PC-3 (cell line): Measurements from ENCODE around the gene TARS2. TPM values are rescaled to one million over a fixed set of nuclear protein-coding genes. Genes with fewer than 3 reads are reported as not detected.

ENCODE experiments used
- ATAC-seq: fragments of 200-7000 bp; cut with Tn5 transposase; 2 replicates; pipeline ENCODE4 v1.9.1; 2020; ENCODE audit warnings: mild to moderate bottlenecking, moderate library complexity
- Bru-seq: library from RNA; stranded (reverse); fragments of 400-500 nt; gene quantifications from one replicate; lab custom pipeline; 2021; lab: Mats Ljungman, UMichigan
- BruChase-seq, 2 experiments: library from RNA; stranded (reverse); fragments of 400-500 nt; gene quantifications; one replicate each; lab custom pipeline; 2021; lab: Mats Ljungman, UMichigan
- BruUV-seq: library from RNA; stranded (reverse); fragments of 400-500 nt; replicated peaks from 2 replicates; lab custom pipeline; 2021; lab: Mats Ljungman, UMichigan
- CTCF ChIA-PET: fragments of 300-600 bp; sonication (Branson Sonifier 250); formaldehyde crosslinking; loops from one replicate; lab custom pipeline; 2022; ENCODE audit warnings: antibody characterized with exemption; lab: Charles Lee
- POLR2A ChIA-PET: fragments of 300-600 bp; sonication (Branson Sonifier 250); formaldehyde crosslinking; loops from one replicate; lab custom pipeline; 2022; ENCODE audit warnings: antibody characterized with exemption; ENCODE audit not compliant: unreplicated experiment; lab: Charles Lee
- DNase-seq: peaks from one replicate; pipeline ENCODE4 v3.0.0-alpha.2; 2015
- H2AFZ ChIP-seq: fragments of 300-600 bp; sonication (generic); 2 replicates; pipeline ENCODE4 v1.6.0; 2016; ENCODE audit warnings: antibody characterized with exemption, low read length
- H3F3A ChIP-seq: fragments of 300-600 bp; sonication (generic); one replicate; pipeline ENCODE4 v1.6.0; 2017; ENCODE audit warnings: antibody characterized with exemption, low read length, control low read depth, mild to moderate bottlenecking; ENCODE audit not compliant: unreplicated experiment
- H3K27ac ChIP-seq: fragments of 300-600 bp; sonication (generic); 2 replicates; pipeline ENCODE4 v1.5.1; 2016; ENCODE audit warnings: mild to moderate bottlenecking, low read length
- H3K27me3 ChIP-seq: fragments of 300-600 bp; sonication (generic); 2 replicates; pipeline ENCODE4 v1.6.1; 2016; ENCODE audit warnings: low read length, mixed read lengths
- H3K36me3 ChIP-seq: fragments of 300-600 bp; sonication (generic); 2 replicates; pipeline ENCODE4 v1.6.1; 2016; ENCODE audit warnings: low read depth, mixed run types, low read length, mixed read lengths
- H3K4me1 ChIP-seq: fragments of 300-600 bp; sonication (generic); 2 replicates; pipeline ENCODE4 v1.5.1; 2016; ENCODE audit warnings: low read length; ENCODE audit not compliant: insufficient read depth
- H3K4me2 ChIP-seq: fragments of 300-600 bp; sonication (generic); 2 replicates; pipeline ENCODE4 v1.6.0; 2016; ENCODE audit warnings: low read length
- H3K4me3 ChIP-seq: fragments of 300-600 bp; sonication (generic); 2 replicates; pipeline ENCODE4 v1.5.1; 2016; ENCODE audit warnings: mild to moderate bottlenecking, low read length, mixed read lengths
- H3K79me2 ChIP-seq: fragments of 300-600 bp; sonication (generic); 2 replicates; pipeline ENCODE4 v1.6.1; 2017; ENCODE audit warnings: low read length, mixed read lengths
- H3K9ac ChIP-seq: fragments of 300-600 bp; sonication (generic); 2 replicates; pipeline ENCODE4 v1.6.0; 2016; ENCODE audit warnings: mild to moderate bottlenecking, low read length
- H3K9me2 ChIP-seq: fragments of 300-600 bp; sonication (generic); replicated peaks from 2 replicates; pipeline ENCODE4 v1.6.1; 2016; ENCODE audit warnings: mixed run types, low read length, mixed read lengths
- H3K9me3 ChIP-seq: fragments of 300-600 bp; sonication (generic); 2 replicates; pipeline ENCODE4 v1.6.1; 2016; ENCODE audit warnings: low read length, mixed read lengths
- H4K20me1 ChIP-seq: fragments of 300-600 bp; sonication (generic); 2 replicates; pipeline ENCODE4 v1.6.1; 2016; ENCODE audit warnings: low read length, mixed read lengths
- CTCF ChIP-seq: fragments of 300-600 bp; sonication (generic); conservative IDR thresholded peaks from 2 replicates; pipeline ENCODE4 v1.5.1; 2017; ENCODE audit warnings: antibody characterized with exemption, low read depth, mild to moderate bottlenecking, low read length
- EZH2 ChIP-seq: fragments of 300-600 bp; sonication (generic); IDR thresholded peaks from one replicate; pipeline ENCODE4 v1.6.1; 2017; ENCODE audit warnings: antibody characterized with exemption, mild to moderate bottlenecking, low read length; ENCODE audit not compliant: unreplicated experiment
- EZH2phosphoT487 ChIP-seq: fragments of 300-600 bp; sonication (generic); IDR thresholded peaks from 2 replicates; pipeline ENCODE4 v1.6.1; 2018; ENCODE audit warnings: mild to moderate bottlenecking, antibody characterized with exemption, low read length, borderline replicate concordance
- intact Hi-C: fragments of 100-400 bp; cut with micrococcal nuclease; formaldehyde crosslinking; loops from 2 replicates; pipeline ENCODE4 v1.9.0; 2023
- long read RNA-seq: library from polyadenylated mRNA; unstranded; transcript quantifications from one replicate; pipeline ENCODE4 v2.0.0, GENCODE V29; 2021; ENCODE audit not compliant: unreplicated experiment
- total RNA-seq: library from RNA; depleted of rRNA; stranded (reverse); fragments of >200 nt; gene quantifications from 2 replicates; pipeline ENCODE4 v1.2.3, GENCODE V29; 2014; rRNA removed

The TARS2 gene
- 56.2 and 61.6 TPM in 2 replicates for total RNA-seq
- percentile 76 among the genes with signal in this experiment for Bru-seq, nascent RNA
- BruChase-seq, experiment 1, labeled RNA remaining after a 6-hour chase = percentile 85 among the genes with signal in this experiment
- BruChase-seq, experiment 2, labeled RNA remaining after a 2-hour chase = percentile 73 among the genes with signal in this experiment
- long read RNA-seq, transcript TARS2-204 (18 exons, 2,729 nt) = major isoform, 27 of 85 reads
- long read RNA-seq, transcript TARS2-214 (16 exons, 2,162 nt) = minor isoform, 20 of 85 reads
- long read RNA-seq, partial matches to known transcripts = 22 of 85 reads
- long read RNA-seq, other reads (novel, unspliced or antisense) = 16 of 85 reads

- CTCF ChIA-PET = interaction anchor here (0.6 to 0.8 kb wide), 2 partner anchors 30 to 435 kb away, joined by 3 read pairs; no protein-coding TSS in a partner anchor
- H3K9ac ChIP-seq = peak within 1 kb of the TSS; percentile 83
These were observed at the start of gene TARS2 for GRCh38 chr1:150486966-150487762. TARS2 (plus strand) TSS chr1:150487419; CDS start chr1:150487451, 32 bp downstream.

GRCh38 chr1:150441121-150441520 is 46.1 kb upstream of the TARS2 start:
- Histone ChIP-seq H3K27me3 (no peaks in the 10 kb centered on the region), H2AFZ (no peak overlapping the region), H3K4me2 (no peak overlapping the region), H3K9ac (no peak overlapping the region), H3K9me2 (no peaks in the 10 kb centered on the region), H3K4me3 (no peak overlapping the region), H4K20me1 (no peaks in the 10 kb centered on the region), H3K9me3 (no peaks in the 10 kb centered on the region), H3K27ac (no peak overlapping the region), H3K36me3 (peaks cover 29% of the 10 kb centered on the region), H3K4me1 (no peaks in the 10 kb centered on the region), H3F3A (no peaks in the 10 kb centered on the region), H3K79me2 (no peaks in the 10 kb centered on the region)
- POLR2A ChIA-PET = no interaction called here
- ATAC-seq (no peak), DNase-seq (no peak)
- intact Hi-C loops = no loop called here
- TF ChIP-seq EZH2phosphoT487 = no peak
- no peak for TF ChIP-seq EZH2
- no peak for TF ChIP-seq CTCF
- CTCF ChIA-PET = no interaction called here
- BruUV-seq = no TSS peak

More at GRCh38 chr1:150486966-150487762, at the start of gene TARS2:
- H3K27me3 ChIP-seq = no peaks in the 10 kb centered on the region
- no peaks in the 10 kb centered on the region for H3F3A ChIP-seq
- ATAC-seq = peak; percentile 99
- peak within 1 kb of the TSS; percentile 99 for H2AFZ ChIP-seq
- peak within 1 kb of the TSS; percentile 84 for H3K4me3 ChIP-seq
- peak within 1 kb of the TSS; percentile 90 for H3K4me2 ChIP-seq
- H3K9me3 ChIP-seq = no peaks in the 10 kb centered on the region
- H3K9me2 ChIP-seq = no peaks in the 10 kb centered on the region
- no TSS peak for BruUV-seq
- POLR2A ChIA-PET = interaction anchor here (0.7 kb wide), 1 partner anchor 15 kb away, joined by 4 read pairs; no protein-coding TSS in a partner anchor
- intact Hi-C loops = loop anchor here (5.0 kb wide), 1 partner anchor 40 kb away; no protein-coding TSS in a partner anchor
- peaks cover 7% of the 10 kb centered on the region for H3K4me1 ChIP-seq
- peaks cover 10% of the 10 kb centered on the region for H3K79me2 ChIP-seq
- no peaks in the 10 kb centered on the region for H4K20me1 ChIP-seq
- peak; percentile 100 for DNase-seq
- peaks cover 20% of the 10 kb centered on the region for H3K36me3 ChIP-seq
- no peak within 1 kb of the TSS for H3K27ac ChIP-seq
- TF ChIP-seq CTCF = no peak
- TF ChIP-seq EZH2phosphoT487 = no peak
- no peak for TF ChIP-seq EZH2
